A549 (cell line): Measurements from ENCODE around the gene CASP7. TPM values are rescaled to one million over a fixed set of nuclear protein-coding genes. Genes with fewer than 3 reads are reported as not detected.
A peak's percentile ranks its signal among the peaks of the same experiment; 100 is the strongest.

Source experiments
- ATAC-seq, 2 experiments: fragments of 200-7000 bp in 1 of 2; fragments of >200 bp in 1 of 2; cut with Nextera tagmentation in 1 of 2; cut with Tn5 transposase in 1 of 2; 3 replicates each; pipeline versions ENCODE4 v1.8.0 to v1.9.1; 2018 to 2020; ENCODE audit warnings: mild to moderate bottlenecking in 1 of 2, moderate library complexity in 1 of 2
- CTCF ChIA-PET: fragments of 300-600 bp; sonication (Branson Sonifier 250); formaldehyde crosslinking; extraction: SDS; loops from one replicate; lab custom pipeline; 2021; ENCODE audit warnings: antibody characterized with exemption, inconsistent platforms; lab: Yijun Ruan, JAX
- POLR2A ChIA-PET: fragments of 350-600 bp; formaldehyde crosslinking; extraction: SDS; loops from one replicate; lab custom pipeline; 2021; ENCODE audit warnings: antibody characterized with exemption, inconsistent platforms; lab: Yijun Ruan, JAX
- DNase-seq, 2 experiments: peaks; one replicate each; pipeline versions ENCODE4 v3.0.0 to v3.0.0-alpha.2; 2011 to 2016; ENCODE audit warnings: low read depth in 1 of 2, low spot score in 1 of 2
- FAIRE-seq: peaks from 2 replicates; lab custom pipeline; 2011; peaks lifted over from hg19 to GRCh38; lab: Jason Lieb, UNC
- H3K27ac ChIP-seq, 2 experiments: fragments of >200 bp; sonication (Bioruptor Twin); formaldehyde crosslinking; 3 replicates each; pipeline ENCODE4 v1.5.1; 2016 to 2017
- H3K4me1 ChIP-seq: fragments of >200 bp; sonication (Bioruptor Twin); formaldehyde crosslinking; 3 replicates; pipeline ENCODE4 v1.6.1; 2016
- H3K4me2 ChIP-seq: fragments of >200 bp; sonication (Bioruptor Twin); formaldehyde crosslinking; 3 replicates; pipeline ENCODE4 v1.6.1; 2016
- H3K4me3 ChIP-seq: fragments of >200 bp; sonication (Bioruptor Twin); formaldehyde crosslinking; 3 replicates; pipeline ENCODE4 v1.5.1; 2016
- H3K9me3 ChIP-seq: fragments of >200 bp; sonication (Bioruptor Twin); formaldehyde crosslinking; 3 replicates; pipeline ENCODE4 v1.6.1; 2016
- BCL3 ChIP-seq: fragments of >200 bp; sonication (Bioruptor Twin); formaldehyde crosslinking; IDR thresholded peaks from 3 replicates; pipeline ENCODE4 v1.6.1; 2016
- BHLHE40 ChIP-seq: IDR thresholded peaks from 2 replicates; pipeline ENCODE4 v1.6.1; 2012; ENCODE audit warnings: low read depth, low read length, inconsistent platforms
- CBX2 ChIP-seq: fragments of 200-600 bp; sonication (generic); IDR thresholded peaks from 2 replicates; pipeline ENCODE4 v1.6.1; 2016; ENCODE audit warnings: low read depth, mild to moderate bottlenecking, borderline replicate concordance
- CBX8 ChIP-seq: fragments of 200-600 bp; sonication (generic); IDR thresholded peaks from 2 replicates; pipeline ENCODE4 v1.6.1; 2016
- CEBPB ChIP-seq, 2 experiments: fragments of >200 bp in 1 of 2; sonication (Bioruptor Twin) in 1 of 2; formaldehyde crosslinking in 1 of 2; IDR thresholded peaks; 2 replicates each; pipeline ENCODE4 v1.6.1; 2012 to 2016
- CHD2 ChIP-seq: fragments of 150-350 bp; IDR thresholded peaks from 2 replicates; pipeline ENCODE4 v1.6.1; 2014; ENCODE audit warnings: low read length; ENCODE audit not compliant: partially characterized antibody
- EP300 ChIP-seq, 2 experiments: fragments of >200 bp; sonication (Bioruptor Twin); formaldehyde crosslinking; IDR thresholded peaks; 2 replicates in 1 of 2; 3 replicates in 1 of 2; pipeline ENCODE4 v1.6.1; 2016 to 2017
- HDAC2 ChIP-seq: fragments of 200-600 bp; sonication (generic); IDR thresholded peaks from 2 replicates; pipeline ENCODE4 v1.6.1; 2016
- MAZ ChIP-seq: fragments of 150-350 bp; IDR thresholded peaks from 2 replicates; pipeline ENCODE4 v1.6.1; 2014; ENCODE audit warnings: antibody characterized with exemption, low read depth, low read length, borderline replicate concordance
- MYC ChIP-seq: IDR thresholded peaks from 2 replicates; pipeline ENCODE4 v1.6.1; 2012; ENCODE audit warnings: mild to moderate bottlenecking, inconsistent platforms, low read length, improper control_type of control experiment, borderline replicate concordance
- NPAS2 ChIP-seq: fragments of 250-450 bp; sonication (Bioruptor Pico); IDR thresholded peaks from 2 replicates; pipeline ENCODE4 v1.8.0; 2022; ENCODE audit warnings: mild to moderate bottlenecking, moderate library complexity, borderline replicate concordance
- PHF8 ChIP-seq: fragments of 200-600 bp; sonication (generic); IDR thresholded peaks from 2 replicates; pipeline ENCODE4 v1.6.1; 2016; ENCODE audit warnings: low read depth, mild to moderate bottlenecking, antibody characterized with exemption, moderate library complexity, borderline replicate concordance
- POLR2A ChIP-seq: IDR thresholded peaks from 2 replicates; pipeline ENCODE4 v1.6.1; 2012; ENCODE audit warnings: mild to moderate bottlenecking, low read length
- POLR2AphosphoS2 ChIP-seq: conservative IDR thresholded peaks from 2 replicates; pipeline ENCODE4 v1.6.1; 2012; ENCODE audit warnings: low read length, improper control_type of control experiment, inconsistent platforms
- RFX5 ChIP-seq: fragments of 450-650 bp; IDR thresholded peaks from 2 replicates; pipeline ENCODE4 v1.7.1; 2014; ENCODE audit warnings: antibody characterized with exemption, mild to moderate bottlenecking, moderate library complexity
- SMC3 ChIP-seq: fragments of >200 bp; sonication (Bioruptor Twin); formaldehyde crosslinking; IDR thresholded peaks from 3 replicates; pipeline ENCODE4 v1.6.1; 2018; ENCODE audit warnings: inconsistent platforms
- TP53 ChIP-seq: fragments of 250-450 bp; sonication (Bioruptor Pico); IDR thresholded peaks from 2 replicates; pipeline ENCODE4 v1.5.0; 2021; ENCODE audit warnings: mild to moderate bottlenecking, moderate library complexity
- USF2 ChIP-seq: fragments of 450-650 bp; IDR thresholded peaks from 2 replicates; pipeline ENCODE4 v1.6.1; 2014; ENCODE audit warnings: antibody characterized with exemption
- ZC3H11A ChIP-seq: fragments of 450-650 bp; IDR thresholded peaks from 2 replicates; pipeline ENCODE4 v1.6.1; 2014; ENCODE audit warnings: antibody characterized with exemption, mild to moderate bottlenecking
- ZNF302 ChIP-seq: fragments of 250-450 bp; sonication (Bioruptor Pico); IDR thresholded peaks from 2 replicates; pipeline ENCODE4 v1.9.0; 2021; ENCODE audit warnings: inconsistent platforms, mild to moderate bottlenecking, moderate library complexity
- WGBS: methylation state at CpG from one replicate; pipeline ENCODE4 v1.1.6; 2017; ENCODE audit errors: missing lambda C conversion rate; 5-methylcytosine and 5-hydroxymethylcytosine counted together
- polyA plus RNA-seq, 4 experiments: library from polyadenylated mRNA; depleted of rRNA in 3 of 4; stranded (reverse); fragments of >200 nt; fragmentation: RNase III in 1 of 4; extraction: RNeasy Plus Mini Kit Qiagen cat#74134 plus additional on column Dnase treatment in 1 of 4; gene quantifications; 2 replicates in 3 of 4; 3 replicates in 1 of 4; pipeline ENCODE4 v1.2.3, GENCODE V29; 2011 to 2017
- TF ChIP-seq, protein P1 (sequence below): IDR thresholded peaks from 2 replicates; pipeline ENCODE4 v1.6.1; 2012; ENCODE audit warnings: low read depth, borderline replicate concordance
- TF ChIP-seq, protein P2 (sequence below): IDR thresholded peaks from 2 replicates; pipeline ENCODE4 v1.6.1; 2012
- TF ChIP-seq, protein P3 (sequence below): IDR thresholded peaks from 2 replicates; pipeline ENCODE4 v1.6.1; 2012

CASP7 gene
- polyA plus RNA-seq, 2 of the 4 experiments (the other 2 are of a cell fraction) = 22.6 to 29.7 TPM

GRCh38 chr10:113681533-113682470, 2.1 kb downstream of the CASP7 start:
- ChIA-PET CTCF (interaction anchor here (1.0 to 1.5 kb wide), 4 partner anchors 12 to 350 kb away, joined by 3 read pairs; no protein-coding TSS in a partner anchor), POLR2A (no interaction called here)
- no peak for FAIRE-seq
- TF ChIP-seq PHF8 (no peak), NPAS2 (no peak), POLR2A (no peak), MYC (no peak), POLR2AphosphoS2 (no peak)
- TF ChIP-seq, protein P1, sequence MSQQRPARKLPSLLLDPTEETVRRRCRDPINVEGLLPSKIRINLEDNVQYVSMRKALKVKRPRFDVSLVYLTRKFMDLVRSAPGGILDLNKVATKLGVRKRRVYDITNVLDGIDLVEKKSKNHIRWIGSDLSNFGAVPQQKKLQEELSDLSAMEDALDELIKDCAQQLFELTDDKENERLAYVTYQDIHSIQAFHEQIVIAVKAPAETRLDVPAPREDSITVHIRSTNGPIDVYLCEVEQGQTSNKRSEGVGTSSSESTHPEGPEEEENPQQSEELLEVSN = no peak
- TF ChIP-seq, protein P2, sequence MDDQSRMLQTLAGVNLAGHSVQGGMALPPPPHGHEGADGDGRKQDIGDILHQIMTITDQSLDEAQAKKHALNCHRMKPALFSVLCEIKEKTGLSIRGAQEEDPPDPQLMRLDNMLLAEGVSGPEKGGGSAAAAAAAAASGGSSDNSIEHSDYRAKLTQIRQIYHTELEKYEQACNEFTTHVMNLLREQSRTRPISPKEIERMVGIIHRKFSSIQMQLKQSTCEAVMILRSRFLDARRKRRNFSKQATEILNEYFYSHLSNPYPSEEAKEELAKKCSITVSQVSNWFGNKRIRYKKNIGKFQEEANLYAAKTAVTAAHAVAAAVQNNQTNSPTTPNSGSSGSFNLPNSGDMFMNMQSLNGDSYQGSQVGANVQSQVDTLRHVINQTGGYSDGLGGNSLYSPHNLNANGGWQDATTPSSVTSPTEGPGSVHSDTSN = no peak
- 88% methylated on average over 5 of the region's 5 CpGs for WGBS
- no peak for DNase-seq
- Histone ChIP-seq H3K4me3 (no peak overlapping the region), H3K9me3 (0 out of 3 replicates have a peak, but pooled peaks cover 3% of the 10 kb centered on the region), H3K4me2 (peak overlapping the region; percentile 79), H3K27ac (peak overlapping the region in 1 of 2 experiments; percentile 96; a peak in 4 of 6 replicates), H3K4me1 (peaks cover 11% of the 10 kb centered on the region)
- no peak for ATAC-seq

GRCh38 chr10:113683300-113683699, 3.6 kb downstream of the CASP7 start:
- no peak for ATAC-seq
- no peak for FAIRE-seq
- WGBS = 97% methylated on average over 2 of the region's 2 CpGs
- 0 out of 3 replicates have a peak, but pooled peaks cover 10% of the 10 kb centered on the region for H3K9me3 ChIP-seq
- no peak for DNase-seq
- H3K4me1 ChIP-seq = peaks cover 11% of the 10 kb centered on the region
- no peak overlapping the region for H3K4me3 ChIP-seq
- CTCF ChIA-PET = interaction anchor here (0.8 to 1.0 kb wide), 2 partner anchors 14 to 21 kb away, joined by 3 to 4 read pairs; no protein-coding TSS in a partner anchor
- H3K4me2 ChIP-seq = no peak overlapping the region
- POLR2A ChIA-PET = no interaction called here
- H3K27ac ChIP-seq = no peak overlapping the region
- TF ChIP-seq CBX8 (no peak), SMC3 (no peak), TP53 (CRISPR knock-in tag) (no peak), BHLHE40 (no peak)

- Histone ChIP-seq H3K27ac (no peak overlapping the region), H3K4me1 (peaks cover 10% of the 10 kb centered on the region), H3K4me3 (no peak overlapping the region), H3K4me2 (no peak overlapping the region), H3K9me3 (0 out of 3 replicates have a peak, but pooled peaks cover 10% of the 10 kb centered on the region)
- ChIA-PET POLR2A (no interaction called here), CTCF (no interaction called here)
- no peak for TF ChIP-seq CEBPB (IDR thresholded peaks at IDR 0.05)
- TF ChIP-seq RFX5 = no peak
- no peak for TF ChIP-seq POLR2AphosphoS2
- no peak for TF ChIP-seq ZC3H11A
- no peak for TF ChIP-seq MYC
- no peak for TF ChIP-seq HDAC2
- TF ChIP-seq USF2 = no peak
- no peak for TF ChIP-seq POLR2A
- no peak for TF ChIP-seq EP300 (IDR thresholded peaks at IDR 0.05)
- no peak for TF ChIP-seq CHD2
- no peak for TF ChIP-seq CBX8
- no peak for TF ChIP-seq MAZ
- TF ChIP-seq CBX2 = no peak
- TF ChIP-seq, protein P3, sequence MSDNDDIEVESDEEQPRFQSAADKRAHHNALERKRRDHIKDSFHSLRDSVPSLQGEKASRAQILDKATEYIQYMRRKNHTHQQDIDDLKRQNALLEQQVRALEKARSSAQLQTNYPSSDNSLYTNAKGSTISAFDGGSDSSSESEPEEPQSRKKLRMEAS = no peak
- TF ChIP-seq SMC3 = no peak
- TF ChIP-seq ZNF302 = no peak
- no peak for TF ChIP-seq BCL3
- DNase-seq (no peak), ATAC-seq (no peak), FAIRE-seq (no peak)
- 95% methylated on average over 3 of the region's 3 CpGs for WGBS
These were observed 6.3 kb downstream of the CASP7 start for GRCh38 chr10:113686028-113686427.
